GM12878 (cell line): ENCODE data around the gene PCDHA1. TPM values are rescaled to one million over a fixed set of nuclear protein-coding genes. Genes with fewer than 3 reads are reported as not detected.

Experiments used
- ATF7 ChIP-seq: fragments of 450-650 bp; IDR thresholded peaks from 2 replicates; pipeline ENCODE4 v1.6.1; 2016; ENCODE audit warnings: low read depth, mild to moderate bottlenecking
- CBX5 ChIP-seq: sonication (generic); IDR thresholded peaks from 2 replicates; pipeline ENCODE4 v1.6.1; 2016; ENCODE audit warnings: low read depth, moderate library complexity, mild to moderate bottlenecking, inconsistent platforms
- DPF2 ChIP-seq: fragments of 450-650 bp; IDR thresholded peaks from 2 replicates; pipeline ENCODE4 v1.6.1; 2017; ENCODE audit warnings: mild to moderate bottlenecking
- NBN ChIP-seq: fragments of 450-650 bp; IDR thresholded peaks from 2 replicates; pipeline ENCODE4 v1.6.1; 2016
- SKIL ChIP-seq: fragments of 450-650 bp; IDR thresholded peaks from 2 replicates; pipeline ENCODE4 v1.6.1; 2017; ENCODE audit warnings: mild to moderate bottlenecking, low read depth, inconsistent platforms; ENCODE audit not compliant: poor library complexity, severe bottlenecking
- SREBF2 ChIP-seq: IDR thresholded peaks from 2 replicates; pipeline ENCODE4 v1.6.1; 2012; ENCODE audit warnings: mild to moderate bottlenecking, low read length
- SUPT20H ChIP-seq: IDR thresholded peaks from 2 replicates; pipeline ENCODE4 v1.6.1; 2011; ENCODE audit warnings: low read depth, mild to moderate bottlenecking, low read length, moderate library complexity, borderline replicate concordance; ENCODE audit not compliant: control insufficient read depth
- TCF12 ChIP-seq: IDR thresholded peaks from 2 replicates; pipeline ENCODE4 v1.6.1; 2011; ENCODE audit warnings: low read depth, mild to moderate bottlenecking, low read length
- WRNIP1 ChIP-seq: IDR thresholded peaks from 2 replicates; pipeline ENCODE4 v1.6.1; 2011; ENCODE audit warnings: low read depth, low read length, improper control_type of control experiment, borderline replicate concordance
- ZNF622 ChIP-seq: fragments of 450-650 bp; IDR thresholded peaks from 2 replicates; pipeline ENCODE4 v1.6.1; 2017; ENCODE audit warnings: mild to moderate bottlenecking, inconsistent platforms
- polyA plus RNA-seq, 11 experiments: library from polyadenylated mRNA; depleted of rRNA in 4 of 11; unstranded in 6 of 11; stranded (reverse) in 5 of 11; fragments of >200 nt; fragmentation: Nextera tagmentation in 4 of 11; fragmentation: Illumina TruSeq in 1 of 11; extraction: Ambion mirVana in 4 of 11; extraction: Trizol in 1 of 11; gene quantifications; 1 replicate in 1 of 11; 2 replicates in 10 of 11; pipeline versions ENCODE4 v1.2.1 to v1.2.3, GENCODE V29; 2011 to 2016; ENCODE audit warnings: inconsistent platforms in 2 of 11, missing spikeins in 2 of 11, low read depth in 1 of 11
- total RNA-seq, 4 experiments: library from RNA; depleted of rRNA in 3 of 4; stranded (reverse); fragments of >200 nt in 3 of 4; fragmentation: Illumina TruSeq in 1 of 4; extraction: Trizol in 1 of 4; gene quantifications; 2 replicates each; pipeline versions ENCODE4 v1.2.1 to v1.2.3, GENCODE V29; 2013 to 2021
- TF ChIP-seq, protein P1 (sequence below): fragments of 450-650 bp; formaldehyde crosslinking; IDR thresholded peaks from 2 replicates; pipeline ENCODE4 v1.4.0; 2020; ENCODE audit warnings: mild to moderate bottlenecking, moderate library complexity
- TF ChIP-seq, protein P2 (sequence below): IDR thresholded peaks from 2 replicates; pipeline ENCODE4 v1.6.1; 2012; ENCODE audit warnings: low read depth, low read length, improper control_type of control experiment
- TF ChIP-seq, protein P3 (sequence below): IDR thresholded peaks from 2 replicates; pipeline ENCODE4 v1.6.1; 2012; ENCODE audit warnings: improper control_type of control experiment, low read depth, low read length; ENCODE audit not compliant: insufficient replicate concordance

The PCDHA1 gene
- total and polyA plus RNA-seq, 10 of the 15 experiments (the other 5 are each of a cell fraction or from before 2014, with no cell fraction given) = 0.03 TPM; not detected in 9

DNA sequence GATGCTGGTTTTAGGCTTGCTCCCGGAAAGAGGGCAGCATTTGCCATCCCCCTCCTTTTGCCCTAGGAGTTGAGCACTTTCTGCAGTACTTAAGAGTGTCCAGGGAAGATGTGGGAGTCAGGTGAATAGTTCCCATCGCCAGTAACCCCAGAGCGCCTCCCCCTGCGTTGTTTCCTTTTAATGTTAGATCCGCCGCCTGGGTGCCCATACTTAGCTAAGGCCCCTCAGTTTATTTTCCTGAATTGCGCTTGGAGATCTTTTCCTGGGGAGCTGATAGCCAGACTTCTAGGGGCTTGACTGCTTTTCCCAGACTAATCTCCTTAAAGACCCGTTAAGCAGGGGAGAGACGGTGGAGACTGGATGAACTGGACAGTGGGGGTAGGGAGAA lies 180.0 kb downstream of the PCDHA1 start (continued):
- TF ChIP-seq, protein P1, sequence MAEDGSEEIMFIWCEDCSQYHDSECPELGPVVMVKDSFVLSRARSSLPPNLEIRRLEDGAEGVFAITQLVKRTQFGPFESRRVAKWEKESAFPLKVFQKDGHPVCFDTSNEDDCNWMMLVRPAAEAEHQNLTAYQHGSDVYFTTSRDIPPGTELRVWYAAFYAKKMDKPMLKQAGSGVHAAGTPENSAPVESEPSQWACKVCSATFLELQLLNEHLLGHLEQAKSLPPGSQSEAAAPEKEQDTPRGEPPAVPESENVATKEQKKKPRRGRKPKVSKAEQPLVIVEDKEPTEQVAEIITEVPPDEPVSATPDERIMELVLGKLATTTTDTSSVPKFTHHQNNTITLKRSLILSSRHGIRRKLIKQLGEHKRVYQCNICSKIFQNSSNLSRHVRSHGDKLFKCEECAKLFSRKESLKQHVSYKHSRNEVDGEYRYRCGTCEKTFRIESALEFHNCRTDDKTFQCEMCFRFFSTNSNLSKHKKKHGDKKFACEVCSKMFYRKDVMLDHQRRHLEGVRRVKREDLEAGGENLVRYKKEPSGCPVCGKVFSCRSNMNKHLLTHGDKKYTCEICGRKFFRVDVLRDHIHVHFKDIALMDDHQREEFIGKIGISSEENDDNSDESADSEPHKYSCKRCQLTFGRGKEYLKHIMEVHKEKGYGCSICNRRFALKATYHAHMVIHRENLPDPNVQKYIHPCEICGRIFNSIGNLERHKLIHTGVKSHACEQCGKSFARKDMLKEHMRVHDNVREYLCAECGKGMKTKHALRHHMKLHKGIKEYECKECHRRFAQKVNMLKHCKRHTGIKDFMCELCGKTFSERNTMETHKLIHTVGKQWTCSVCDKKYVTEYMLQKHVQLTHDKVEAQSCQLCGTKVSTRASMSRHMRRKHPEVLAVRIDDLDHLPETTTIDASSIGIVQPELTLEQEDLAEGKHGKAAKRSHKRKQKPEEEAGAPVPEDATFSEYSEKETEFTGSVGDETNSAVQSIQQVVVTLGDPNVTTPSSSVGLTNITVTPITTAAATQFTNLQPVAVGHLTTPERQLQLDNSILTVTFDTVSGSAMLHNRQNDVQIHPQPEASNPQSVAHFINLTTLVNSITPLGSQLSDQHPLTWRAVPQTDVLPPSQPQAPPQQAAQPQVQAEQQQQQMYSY = no peak
- no peak for TF ChIP-seq SREBF2
- no peak for TF ChIP-seq DPF2
- TF ChIP-seq, protein P2, sequence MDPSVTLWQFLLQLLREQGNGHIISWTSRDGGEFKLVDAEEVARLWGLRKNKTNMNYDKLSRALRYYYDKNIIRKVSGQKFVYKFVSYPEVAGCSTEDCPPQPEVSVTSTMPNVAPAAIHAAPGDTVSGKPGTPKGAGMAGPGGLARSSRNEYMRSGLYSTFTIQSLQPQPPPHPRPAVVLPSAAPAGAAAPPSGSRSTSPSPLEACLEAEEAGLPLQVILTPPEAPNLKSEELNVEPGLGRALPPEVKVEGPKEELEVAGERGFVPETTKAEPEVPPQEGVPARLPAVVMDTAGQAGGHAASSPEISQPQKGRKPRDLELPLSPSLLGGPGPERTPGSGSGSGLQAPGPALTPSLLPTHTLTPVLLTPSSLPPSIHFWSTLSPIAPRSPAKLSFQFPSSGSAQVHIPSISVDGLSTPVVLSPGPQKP = no peak
- TF ChIP-seq SUPT20H = no peak
- TF ChIP-seq, protein P3, sequence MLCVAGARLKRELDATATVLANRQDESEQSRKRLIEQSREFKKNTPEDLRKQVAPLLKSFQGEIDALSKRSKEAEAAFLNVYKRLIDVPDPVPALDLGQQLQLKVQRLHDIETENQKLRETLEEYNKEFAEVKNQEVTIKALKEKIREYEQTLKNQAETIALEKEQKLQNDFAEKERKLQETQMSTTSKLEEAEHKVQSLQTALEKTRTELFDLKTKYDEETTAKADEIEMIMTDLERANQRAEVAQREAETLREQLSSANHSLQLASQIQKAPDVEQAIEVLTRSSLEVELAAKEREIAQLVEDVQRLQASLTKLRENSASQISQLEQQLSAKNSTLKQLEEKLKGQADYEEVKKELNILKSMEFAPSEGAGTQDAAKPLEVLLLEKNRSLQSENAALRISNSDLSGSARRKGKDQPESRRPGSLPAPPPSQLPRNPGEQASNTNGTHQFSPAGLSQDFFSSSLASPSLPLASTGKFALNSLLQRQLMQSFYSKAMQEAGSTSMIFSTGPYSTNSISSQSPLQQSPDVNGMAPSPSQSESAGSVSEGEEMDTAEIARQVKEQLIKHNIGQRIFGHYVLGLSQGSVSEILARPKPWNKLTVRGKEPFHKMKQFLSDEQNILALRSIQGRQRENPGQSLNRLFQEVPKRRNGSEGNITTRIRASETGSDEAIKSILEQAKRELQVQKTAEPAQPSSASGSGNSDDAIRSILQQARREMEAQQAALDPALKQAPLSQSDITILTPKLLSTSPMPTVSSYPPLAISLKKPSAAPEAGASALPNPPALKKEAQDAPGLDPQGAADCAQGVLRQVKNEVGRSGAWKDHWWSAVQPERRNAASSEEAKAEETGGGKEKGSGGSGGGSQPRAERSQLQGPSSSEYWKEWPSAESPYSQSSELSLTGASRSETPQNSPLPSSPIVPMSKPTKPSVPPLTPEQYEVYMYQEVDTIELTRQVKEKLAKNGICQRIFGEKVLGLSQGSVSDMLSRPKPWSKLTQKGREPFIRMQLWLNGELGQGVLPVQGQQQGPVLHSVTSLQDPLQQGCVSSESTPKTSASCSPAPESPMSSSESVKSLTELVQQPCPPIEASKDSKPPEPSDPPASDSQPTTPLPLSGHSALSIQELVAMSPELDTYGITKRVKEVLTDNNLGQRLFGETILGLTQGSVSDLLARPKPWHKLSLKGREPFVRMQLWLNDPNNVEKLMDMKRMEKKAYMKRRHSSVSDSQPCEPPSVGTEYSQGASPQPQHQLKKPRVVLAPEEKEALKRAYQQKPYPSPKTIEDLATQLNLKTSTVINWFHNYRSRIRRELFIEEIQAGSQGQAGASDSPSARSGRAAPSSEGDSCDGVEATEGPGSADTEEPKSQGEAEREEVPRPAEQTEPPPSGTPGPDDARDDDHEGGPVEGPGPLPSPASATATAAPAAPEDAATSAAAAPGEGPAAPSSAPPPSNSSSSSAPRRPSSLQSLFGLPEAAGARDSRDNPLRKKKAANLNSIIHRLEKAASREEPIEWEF = no peak
- TF ChIP-seq WRNIP1 = no peak
- TF ChIP-seq ATF7 = no peak
- TF ChIP-seq NBN = no peak
- no peak for TF ChIP-seq CBX5
- TF ChIP-seq SKIL = no peak
- TF ChIP-seq TCF12 = no peak
- TF ChIP-seq ZNF622 = no peak
